ENCODE measurements around the gene IFNB1. TPM values are rescaled to one million over a fixed set of nuclear protein-coding genes. Genes with fewer than 3 reads are reported as not detected.

Gene IFNB1
- total RNA-seq, 2 experiments from 2014 or later: 0.35 to 0.68 TPM

- Mint-ChIP-seq H3K27me3 (peaks cover 2% of the 10 kb centered on the region), H3K4me1 (no peaks in the 10 kb centered on the region), H3K36me3 (ENCODE audit: low read depth) (no peaks in the 10 kb centered on the region), H3K4me3 (no peak overlapping the region), H3K9me3 (no peaks in the 10 kb centered on the region), H3K27ac (no peak overlapping the region)
- CTCF ChIA-PET: no interaction called here
- no peak for DNase-seq
- POLR2A ChIA-PET: no interaction called here
Measured at GRCh38 chr9:21053851-21054250, 23.9 kb downstream of the IFNB1 start.

GRCh38 chr9:21047281-21047691 lies 30.5 kb downstream of the IFNB1 start:
- H3K4me3 Mint-ChIP-seq: no peak overlapping the region
- peaks cover 3% of the 10 kb centered on the region for H3K36me3 Mint-ChIP-seq (ENCODE audit: low read depth)
- POLR2A ChIA-PET: no interaction called here
- no peaks in the 10 kb centered on the region for H3K9me3 Mint-ChIP-seq
- H3K27ac Mint-ChIP-seq: no peak overlapping the region
- peaks cover 6% of the 10 kb centered on the region for H3K4me1 Mint-ChIP-seq
- no peak for DNase-seq
- H3K27me3 Mint-ChIP-seq: peaks cover 2% of the 10 kb centered on the region
- CTCF ChIA-PET: interaction anchor here (1.0 kb wide), 1 partner anchor 12 kb away, joined by 3 read pairs; no protein-coding TSS in a partner anchor

GRCh38 chr9:21043841-21044240 lies 33.9 kb downstream of the IFNB1 start:
- no peak for DNase-seq
- Mint-ChIP-seq H3K9me3 (no peaks in the 10 kb centered on the region), H3K27ac (no peak overlapping the region), H3K4me1 (peaks cover 11% of the 10 kb centered on the region), H3K36me3 (ENCODE audit: low read depth) (peaks cover 3% of the 10 kb centered on the region), H3K27me3 (no peaks in the 10 kb centered on the region), H3K4me3 (no peak overlapping the region)
- CTCF ChIA-PET: no interaction called here
- POLR2A ChIA-PET: no interaction called here

- H3K27me3 Mint-ChIP-seq: no peaks in the 10 kb centered on the region
- ChIA-PET POLR2A (no interaction called here), CTCF (no interaction called here)
- no peak overlapping the region for H3K27ac Mint-ChIP-seq
- no peak for DNase-seq
- no peak overlapping the region for H3K4me3 Mint-ChIP-seq
- peaks cover 3% of the 10 kb centered on the region for H3K36me3 Mint-ChIP-seq (ENCODE audit: low read depth)
- peaks cover 10% of the 10 kb centered on the region for H3K4me1 Mint-ChIP-seq
- H3K9me3 Mint-ChIP-seq: no peaks in the 10 kb centered on the region
Measured at GRCh38 chr9:21042466-21042865, 35.3 kb downstream of the IFNB1 start.

GRCh38 chr9:21039302-21039701 lies 38.4 kb downstream of the IFNB1 start:
- H3K36me3 Mint-ChIP-seq (ENCODE audit: low read depth): peaks cover 2% of the 10 kb centered on the region
- POLR2A ChIA-PET: interaction anchor here (1.3 to 1.6 kb wide), 2 partner anchors 9 to 57 kb away, joined by 4 to 5 read pairs; no protein-coding TSS in a partner anchor
- CTCF ChIA-PET: no interaction called here
- no peak for DNase-seq
- H3K27ac Mint-ChIP-seq: no peak overlapping the region
- no peaks in the 10 kb centered on the region for H3K9me3 Mint-ChIP-seq
- no peak overlapping the region for H3K4me3 Mint-ChIP-seq
- peaks cover 5% of the 10 kb centered on the region for H3K4me1 Mint-ChIP-seq
- H3K27me3 Mint-ChIP-seq: no peaks in the 10 kb centered on the region

- peaks cover 3% of the 10 kb centered on the region for H3K9me3 Mint-ChIP-seq
- no peak overlapping the region for H3K4me3 Mint-ChIP-seq
- peaks cover 15% of the 10 kb centered on the region for H3K4me1 Mint-ChIP-seq
- H3K36me3 Mint-ChIP-seq (ENCODE audit: low read depth): peaks cover 19% of the 10 kb centered on the region
- H3K27ac Mint-ChIP-seq: no peak overlapping the region
- DNase-seq: no peak
- ChIA-PET CTCF (no interaction called here), POLR2A (no interaction called here)
- no peaks in the 10 kb centered on the region for H3K27me3 Mint-ChIP-seq
Measured at GRCh38 chr9:21037278-21037677, 40.5 kb downstream of the IFNB1 start.

GRCh38 chr9:21031808-21032183 lies 45.9 kb downstream of the IFNB1 start:
- no peak overlapping the region for H3K4me3 Mint-ChIP-seq
- peaks cover 25% of the 10 kb centered on the region for H3K4me1 Mint-ChIP-seq
- DNase-seq: no peak
- no peaks in the 10 kb centered on the region for H3K27me3 Mint-ChIP-seq
- peaks cover 32% of the 10 kb centered on the region for H3K36me3 Mint-ChIP-seq (ENCODE audit: low read depth)
- peaks cover 3% of the 10 kb centered on the region for H3K9me3 Mint-ChIP-seq
- POLR2A ChIA-PET: interaction anchor here (0.6 to 2.8 kb wide), 17 partner anchors 11 to 615 kb away, joined by 3 to 25 read pairs (median 3); partner anchors contain the start of genes FOCAD, KLHL9 and MLLT3
- CTCF ChIA-PET: interaction anchor here (1.3 kb wide), 1 partner anchor 47 kb away, joined by 3 read pairs; no protein-coding TSS in a partner anchor
- peak overlapping the region; percentile 78 for H3K27ac Mint-ChIP-seq

GRCh38 chr9:21031091-21031807 lies 46.5 kb downstream of the IFNB1 start, which contains the start of gene HACD4:
TSS of gene HACD4 (minus strand) at chr9:21031640. CDS start at chr9:21031590, 50 bp downstream.
- Mint-ChIP-seq H3K27me3 (no peaks in the 10 kb centered on the region), H3K4me1 (peaks cover 25% of the 10 kb centered on the region), H3K36me3 (ENCODE audit: low read depth) (peaks cover 38% of the 10 kb centered on the region), H3K4me3 (peak within 1 kb of the TSS; percentile 47), H3K9me3 (peaks cover 3% of the 10 kb centered on the region), H3K27ac (peak within 1 kb of the TSS; percentile 78)
- POLR2A ChIA-PET: interaction anchor here (0.6 to 2.8 kb wide), 26 partner anchors 9 to 711 kb away, joined by 3 to 25 read pairs (median 4); partner anchors contain the start of genes FOCAD, KLHL9 and MLLT3
- peak; percentile 79 for DNase-seq
- CTCF ChIA-PET: interaction anchor here (0.6 to 1.6 kb wide), 5 partner anchors 44 to 1070 kb away, joined by 3 read pairs; no protein-coding TSS in a partner anchor

GRCh38 chr9:21030389-21031035 lies 47.2 kb downstream of the IFNB1 start:
- Mint-ChIP-seq H3K27ac (no peak overlapping the region), H3K4me3 (no peak overlapping the region), H3K27me3 (no peaks in the 10 kb centered on the region), H3K9me3 (peaks cover 3% of the 10 kb centered on the region), H3K36me3 (ENCODE audit: low read depth) (peaks cover 45% of the 10 kb centered on the region), H3K4me1 (peaks cover 25% of the 10 kb centered on the region)
- ChIA-PET CTCF (interaction anchor here (0.6 to 1.7 kb wide), 8 partner anchors 13 to 1852 kb away, joined by 3 to 4 read pairs (median 3); no protein-coding TSS in a partner anchor), POLR2A (interaction anchor here (0.8 to 2.8 kb wide), 23 partner anchors 10 to 710 kb away, joined by 3 to 25 read pairs (median 5); partner anchors contain the start of genes FOCAD, KLHL9 and MLLT3)
- peak; percentile 27 for DNase-seq

GRCh38 chr9:21029661-21030060 lies 48.1 kb downstream of the IFNB1 start:
- ChIA-PET CTCF (interaction anchor here (0.8 to 1.7 kb wide), 3 partner anchors 12 to 82 kb away, joined by 3 to 4 read pairs (median 3); no protein-coding TSS in a partner anchor), POLR2A (interaction anchor here (1.6 to 1.8 kb wide), 3 partner anchors 11 to 81 kb away, joined by 5 to 7 read pairs (median 6); no protein-coding TSS in a partner anchor)
- no peaks in the 10 kb centered on the region for H3K27me3 Mint-ChIP-seq

GRCh38 chr9:21028466-21028865 lies 49.3 kb downstream of the IFNB1 start:
- H3K36me3 Mint-ChIP-seq (ENCODE audit: low read depth): peaks cover 52% of the 10 kb centered on the region
- POLR2A ChIA-PET: no interaction called here

More at GRCh38 chr9:21029661-21030060, 48.1 kb downstream of the IFNB1 start:
- no peak for DNase-seq
- H3K9me3 Mint-ChIP-seq: peaks cover 3% of the 10 kb centered on the region
- no peak overlapping the region for H3K4me3 Mint-ChIP-seq
- H3K36me3 Mint-ChIP-seq (ENCODE audit: low read depth): peaks cover 48% of the 10 kb centered on the region
- H3K27ac Mint-ChIP-seq: no peak overlapping the region
- H3K4me1 Mint-ChIP-seq: peaks cover 25% of the 10 kb centered on the region

GRCh38 chr9:21027295-21027694 lies 50.4 kb downstream of the IFNB1 start:
- Mint-ChIP-seq H3K4me3 (no peak overlapping the region), H3K4me1 (peaks cover 22% of the 10 kb centered on the region), H3K36me3 (ENCODE audit: low read depth) (peaks cover 48% of the 10 kb centered on the region), H3K9me3 (peaks cover 2% of the 10 kb centered on the region), H3K27ac (no peak overlapping the region), H3K27me3 (no peaks in the 10 kb centered on the region)
- no peak for DNase-seq
- CTCF ChIA-PET: interaction anchor here (1.2 kb wide), 1 partner anchor 83 kb away, joined by 6 read pairs; no protein-coding TSS in a partner anchor
- POLR2A ChIA-PET: no interaction called here

More at GRCh38 chr9:21028466-21028865, 49.3 kb downstream of the IFNB1 start:
- H3K27me3 Mint-ChIP-seq: no peaks in the 10 kb centered on the region
- H3K4me3 Mint-ChIP-seq: no peak overlapping the region
- no peak for DNase-seq
- peaks cover 3% of the 10 kb centered on the region for H3K9me3 Mint-ChIP-seq
- peak overlapping the region; percentile 16 for H3K27ac Mint-ChIP-seq
- peaks cover 30% of the 10 kb centered on the region for H3K4me1 Mint-ChIP-seq
- CTCF ChIA-PET: no interaction called here
